Neural cell (in vitro differentiated cells): ENCODE data around the gene HOXC10.

Experiments used
- EP300 ChIP-seq: fragments of 450-650 bp; conservative IDR thresholded peaks from 2 replicates; pipeline ENCODE4 v1.6.1; 2014; ENCODE audit warnings: antibody characterized with exemption, mild to moderate bottlenecking, moderate library complexity; ENCODE audit not compliant: poor library complexity, severe bottlenecking
- EZH2 ChIP-seq: fragments of 200-600, 300-800 bp; shearing (Covaris generic), sonication (generic); IDR thresholded peaks from 2 replicates; pipeline ENCODE4 v1.6.1; 2014; ENCODE audit warnings: antibody characterized with exemption, low read length, borderline replicate concordance, mild to moderate bottlenecking; ENCODE audit not compliant: insufficient read depth, poor library complexity, severe bottlenecking
- POLR2AphosphoS5 ChIP-seq: IDR thresholded peaks from 2 replicates; pipeline ENCODE4 v1.6.1; 2012
- RAD21 ChIP-seq: fragments of 450-650 bp; conservative IDR thresholded peaks from 2 replicates; pipeline ENCODE4 v1.6.1; 2014; ENCODE audit warnings: antibody characterized with exemption, mild to moderate bottlenecking, moderate library complexity
- TAF1 ChIP-seq: IDR thresholded peaks from 2 replicates; pipeline ENCODE4 v1.6.1; 2012; ENCODE audit warnings: low read depth
- TF ChIP-seq, protein P1 (sequence below): fragments of 450-650 bp; IDR thresholded peaks from 2 replicates; pipeline ENCODE4 v1.5.1; 2014; ENCODE audit warnings: antibody characterized with exemption, mild to moderate bottlenecking, moderate library complexity; ENCODE audit not compliant: poor library complexity, severe bottlenecking
- TF ChIP-seq, protein P2 (sequence below): IDR thresholded peaks from 2 replicates; pipeline ENCODE4 v1.6.1; 2012; ENCODE audit warnings: borderline replicate concordance

- TF ChIP-seq, protein P1, sequence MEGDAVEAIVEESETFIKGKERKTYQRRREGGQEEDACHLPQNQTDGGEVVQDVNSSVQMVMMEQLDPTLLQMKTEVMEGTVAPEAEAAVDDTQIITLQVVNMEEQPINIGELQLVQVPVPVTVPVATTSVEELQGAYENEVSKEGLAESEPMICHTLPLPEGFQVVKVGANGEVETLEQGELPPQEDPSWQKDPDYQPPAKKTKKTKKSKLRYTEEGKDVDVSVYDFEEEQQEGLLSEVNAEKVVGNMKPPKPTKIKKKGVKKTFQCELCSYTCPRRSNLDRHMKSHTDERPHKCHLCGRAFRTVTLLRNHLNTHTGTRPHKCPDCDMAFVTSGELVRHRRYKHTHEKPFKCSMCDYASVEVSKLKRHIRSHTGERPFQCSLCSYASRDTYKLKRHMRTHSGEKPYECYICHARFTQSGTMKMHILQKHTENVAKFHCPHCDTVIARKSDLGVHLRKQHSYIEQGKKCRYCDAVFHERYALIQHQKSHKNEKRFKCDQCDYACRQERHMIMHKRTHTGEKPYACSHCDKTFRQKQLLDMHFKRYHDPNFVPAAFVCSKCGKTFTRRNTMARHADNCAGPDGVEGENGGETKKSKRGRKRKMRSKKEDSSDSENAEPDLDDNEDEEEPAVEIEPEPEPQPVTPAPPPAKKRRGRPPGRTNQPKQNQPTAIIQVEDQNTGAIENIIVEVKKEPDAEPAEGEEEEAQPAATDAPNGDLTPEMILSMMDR, result no peak
- TF ChIP-seq, protein P2, sequence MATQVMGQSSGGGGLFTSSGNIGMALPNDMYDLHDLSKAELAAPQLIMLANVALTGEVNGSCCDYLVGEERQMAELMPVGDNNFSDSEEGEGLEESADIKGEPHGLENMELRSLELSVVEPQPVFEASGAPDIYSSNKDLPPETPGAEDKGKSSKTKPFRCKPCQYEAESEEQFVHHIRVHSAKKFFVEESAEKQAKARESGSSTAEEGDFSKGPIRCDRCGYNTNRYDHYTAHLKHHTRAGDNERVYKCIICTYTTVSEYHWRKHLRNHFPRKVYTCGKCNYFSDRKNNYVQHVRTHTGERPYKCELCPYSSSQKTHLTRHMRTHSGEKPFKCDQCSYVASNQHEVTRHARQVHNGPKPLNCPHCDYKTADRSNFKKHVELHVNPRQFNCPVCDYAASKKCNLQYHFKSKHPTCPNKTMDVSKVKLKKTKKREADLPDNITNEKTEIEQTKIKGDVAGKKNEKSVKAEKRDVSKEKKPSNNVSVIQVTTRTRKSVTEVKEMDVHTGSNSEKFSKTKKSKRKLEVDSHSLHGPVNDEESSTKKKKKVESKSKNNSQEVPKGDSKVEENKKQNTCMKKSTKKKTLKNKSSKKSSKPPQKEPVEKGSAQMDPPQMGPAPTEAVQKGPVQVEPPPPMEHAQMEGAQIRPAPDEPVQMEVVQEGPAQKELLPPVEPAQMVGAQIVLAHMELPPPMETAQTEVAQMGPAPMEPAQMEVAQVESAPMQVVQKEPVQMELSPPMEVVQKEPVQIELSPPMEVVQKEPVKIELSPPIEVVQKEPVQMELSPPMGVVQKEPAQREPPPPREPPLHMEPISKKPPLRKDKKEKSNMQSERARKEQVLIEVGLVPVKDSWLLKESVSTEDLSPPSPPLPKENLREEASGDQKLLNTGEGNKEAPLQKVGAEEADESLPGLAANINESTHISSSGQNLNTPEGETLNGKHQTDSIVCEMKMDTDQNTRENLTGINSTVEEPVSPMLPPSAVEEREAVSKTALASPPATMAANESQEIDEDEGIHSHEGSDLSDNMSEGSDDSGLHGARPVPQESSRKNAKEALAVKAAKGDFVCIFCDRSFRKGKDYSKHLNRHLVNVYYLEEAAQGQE, result no peak
- no peak for TF ChIP-seq EP300
- no peak for TF ChIP-seq POLR2AphosphoS5
- no peak for TF ChIP-seq TAF1
- TF ChIP-seq EZH2, result peak; percentile 72
- no peak for TF ChIP-seq RAD21
Measured at GRCh38 chr12:53996240-53997203, 11.6 kb downstream of the HOXC10 start.
